ENCODE data around the gene MALRD1.

The MALRD1 gene

DNA sequence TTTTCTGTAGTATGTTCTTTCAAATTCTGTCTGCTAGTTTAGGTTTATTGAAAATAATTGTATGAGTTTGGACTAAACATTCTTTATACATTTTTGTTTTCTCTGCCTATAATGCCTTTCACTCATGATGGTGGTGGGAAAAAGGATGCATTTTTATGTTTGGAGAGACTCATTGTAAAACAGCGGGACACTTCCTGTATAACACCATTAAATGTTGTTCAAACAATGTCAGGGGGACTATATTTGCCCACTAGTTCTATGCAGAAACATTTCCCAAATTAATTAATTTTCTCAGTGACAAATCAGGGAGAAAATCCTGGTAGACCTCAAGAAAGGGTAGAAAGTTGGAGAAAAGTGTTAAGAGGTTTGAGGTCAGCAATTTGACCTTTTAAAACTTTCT lies 207.7 kb downstream of the MALRD1 start:
- TF ChIP-seq, protein P1, sequence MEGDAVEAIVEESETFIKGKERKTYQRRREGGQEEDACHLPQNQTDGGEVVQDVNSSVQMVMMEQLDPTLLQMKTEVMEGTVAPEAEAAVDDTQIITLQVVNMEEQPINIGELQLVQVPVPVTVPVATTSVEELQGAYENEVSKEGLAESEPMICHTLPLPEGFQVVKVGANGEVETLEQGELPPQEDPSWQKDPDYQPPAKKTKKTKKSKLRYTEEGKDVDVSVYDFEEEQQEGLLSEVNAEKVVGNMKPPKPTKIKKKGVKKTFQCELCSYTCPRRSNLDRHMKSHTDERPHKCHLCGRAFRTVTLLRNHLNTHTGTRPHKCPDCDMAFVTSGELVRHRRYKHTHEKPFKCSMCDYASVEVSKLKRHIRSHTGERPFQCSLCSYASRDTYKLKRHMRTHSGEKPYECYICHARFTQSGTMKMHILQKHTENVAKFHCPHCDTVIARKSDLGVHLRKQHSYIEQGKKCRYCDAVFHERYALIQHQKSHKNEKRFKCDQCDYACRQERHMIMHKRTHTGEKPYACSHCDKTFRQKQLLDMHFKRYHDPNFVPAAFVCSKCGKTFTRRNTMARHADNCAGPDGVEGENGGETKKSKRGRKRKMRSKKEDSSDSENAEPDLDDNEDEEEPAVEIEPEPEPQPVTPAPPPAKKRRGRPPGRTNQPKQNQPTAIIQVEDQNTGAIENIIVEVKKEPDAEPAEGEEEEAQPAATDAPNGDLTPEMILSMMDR (IDR thresholded peaks at IDR 0.05; ENCODE audit: low read depth, low read length): no peak
- H3K4me3 ChIP-seq (replicated peaks in 1 of 2; ENCODE audit: low read depth in 2 of 2, low read length in 2 of 2): no peak overlapping the region
- no peak for DNase-seq (ENCODE audit: low read depth in 2 of 2)

DNA sequence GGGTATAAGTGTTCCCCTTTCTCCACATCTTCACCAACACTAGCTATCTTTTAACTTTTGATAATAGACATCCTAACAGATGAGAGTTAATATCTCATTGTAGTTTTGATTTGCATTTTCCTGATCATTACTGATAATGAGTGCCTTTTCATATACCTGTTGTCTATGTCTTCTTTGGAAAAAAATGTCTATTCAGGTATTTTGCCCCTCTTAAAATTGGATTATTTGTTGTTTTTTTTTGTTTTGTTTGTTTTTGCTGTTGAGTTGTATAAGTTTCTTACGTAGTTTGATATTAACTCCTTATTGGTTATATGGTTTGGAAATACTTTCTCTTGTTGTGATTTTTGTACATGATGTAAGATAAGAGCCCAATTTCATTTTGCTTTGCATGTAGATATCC lies 214.7 kb downstream of the MALRD1 start:
- DNase-seq (ENCODE audit: low read depth in 2 of 2): no peak
- TF ChIP-seq, protein P1 (IDR thresholded peaks at IDR 0.05; ENCODE audit: low read depth, low read length): no peak
- H3K4me3 ChIP-seq (replicated peaks in 1 of 2; ENCODE audit: low read depth in 2 of 2, low read length in 2 of 2): no peak overlapping the region

GRCh38 chr10:19283285-19283684 lies 234.7 kb downstream of the MALRD1 start:
- H3K4me3 ChIP-seq (replicated peaks in 1 of 2; ENCODE audit: low read depth in 2 of 2, low read length in 2 of 2): no peak overlapping the region
- TF ChIP-seq, protein P1 (IDR thresholded peaks at IDR 0.05; ENCODE audit: low read depth, low read length): no peak
- DNase-seq (ENCODE audit: low read depth in 2 of 2): no peak

DNA sequence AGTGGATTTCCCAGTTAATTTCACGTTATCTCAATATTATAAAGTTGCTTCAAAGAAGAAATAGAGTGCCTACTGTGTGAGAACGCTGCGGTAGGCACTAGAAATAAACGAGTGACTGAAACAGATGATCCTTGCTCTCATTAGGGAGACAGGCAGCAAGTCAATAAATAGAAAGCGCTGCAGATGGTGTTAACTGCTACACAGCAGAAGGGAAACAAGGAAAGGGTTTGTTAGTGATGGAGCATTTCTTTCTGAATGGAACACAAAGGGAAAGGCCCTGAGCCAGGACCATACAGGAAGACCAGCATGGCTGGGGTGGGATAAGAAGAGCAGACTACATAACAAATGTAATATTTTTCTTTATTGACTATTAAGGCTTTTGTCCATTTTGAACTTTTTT lies 235.2 kb downstream of the MALRD1 start:
- no peak overlapping the region for H3K4me3 ChIP-seq (replicated peaks in 1 of 2; ENCODE audit: low read depth in 2 of 2, low read length in 2 of 2)
- DNase-seq (ENCODE audit: low read depth in 2 of 2): no peak
- TF ChIP-seq, protein P1 (IDR thresholded peaks at IDR 0.05; ENCODE audit: low read depth, low read length): no peak

GRCh38 chr10:19290770-19291169 lies 242.2 kb downstream of the MALRD1 start:
- TF ChIP-seq, protein P1 (IDR thresholded peaks at IDR 0.05; ENCODE audit: low read depth, low read length): no peak
- no peak for DNase-seq (ENCODE audit: low read depth in 2 of 2)
- no peak overlapping the region for H3K4me3 ChIP-seq (replicated peaks in 1 of 2; ENCODE audit: low read depth in 2 of 2, low read length in 2 of 2)

DNA sequence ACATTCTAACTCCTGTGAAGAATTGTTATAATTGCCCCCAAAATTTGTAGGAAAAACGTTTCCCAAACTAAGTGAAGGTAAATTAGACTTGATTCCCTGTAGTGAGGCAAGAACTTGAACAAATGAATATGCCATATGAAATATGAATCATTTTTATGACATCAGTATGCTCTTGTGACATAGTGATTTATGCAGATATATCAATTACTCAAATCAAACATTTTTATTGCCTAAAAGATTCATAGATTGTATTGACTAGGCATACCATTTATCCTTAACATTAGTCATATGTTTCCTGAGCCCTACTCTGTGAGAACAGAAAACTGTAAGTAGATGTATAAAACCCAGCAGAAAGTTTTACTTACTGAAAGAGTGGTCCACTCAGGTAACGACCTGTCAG lies 245.6 kb downstream of the MALRD1 start:
- DNase-seq (ENCODE audit: low read depth in 2 of 2): no peak
- TF ChIP-seq, protein P1 (IDR thresholded peaks at IDR 0.05; ENCODE audit: low read depth, low read length): no peak
- H3K4me3 ChIP-seq (replicated peaks in 1 of 2; ENCODE audit: low read depth in 2 of 2, low read length in 2 of 2): no peak overlapping the region

GRCh38 chr10:19299645-19300044 lies 251.0 kb downstream of the MALRD1 start:
- DNase-seq (ENCODE audit: low read depth in 2 of 2): no peak
- TF ChIP-seq, protein P1 (IDR thresholded peaks at IDR 0.05; ENCODE audit: low read depth, low read length): no peak
- H3K4me3 ChIP-seq (replicated peaks in 1 of 2; ENCODE audit: low read depth in 2 of 2, low read length in 2 of 2): no peak overlapping the region
